Measurements from ENCODE around the gene MBD3.
A peak's percentile ranks its signal among the peaks of the same experiment; 100 is the strongest.

The MBD3 gene

GRCh38 chr19:1618157-1619093 lies 25.8 kb upstream of the MBD3 start:
- ATAC-seq: peak; percentile 62 to 66

- ATAC-seq: peak; percentile 26 to 52
Observed at GRCh38 chr19:1616875-1617274, 24.2 kb upstream of the MBD3 start.

GRCh38 chr19:1616396-1616795 lies 23.7 kb upstream of the MBD3 start:
- no peak for ATAC-seq

GRCh38 chr19:1615156-1615765 lies 22.6 kb upstream of the MBD3 start:
- ATAC-seq: no peak

- no peak for ATAC-seq
Observed at GRCh38 chr19:1613808-1614570, 21.3 kb upstream of the MBD3 start.

GRCh38 chr19:1613146-1613545 lies 20.5 kb upstream of the MBD3 start:
- no peak for ATAC-seq

GRCh38 chr19:1612114-1613086 lies 19.7 kb upstream of the MBD3 start:
- ATAC-seq: no peak

- no peak for ATAC-seq
Observed at GRCh38 chr19:1611353-1611752, 18.7 kb upstream of the MBD3 start.

- ATAC-seq: no peak
Observed at GRCh38 chr19:1610579-1610978, 17.9 kb upstream of the MBD3 start.

- ATAC-seq: no peak
Observed at GRCh38 chr19:1609680-1610474, 17.2 kb upstream of the MBD3 start.

- no peak for ATAC-seq
Observed at GRCh38 chr19:1609103-1609396, 16.4 kb upstream of the MBD3 start.

- ATAC-seq: no peak
Observed at GRCh38 chr19:1608359-1609102, 15.9 kb upstream of the MBD3 start.

- no peak for ATAC-seq
Observed at GRCh38 chr19:1606138-1606651, 13.5 kb upstream of the MBD3 start.

- peak; percentile 88 to 90 for ATAC-seq
Observed at GRCh38 chr19:1605236-1606137, 12.8 kb upstream of the MBD3 start, which contains the start of gene UQCR11. TSS of gene UQCR11 (minus strand) at chr19:1605462. CDS start at chr19:1605409, 53 bp downstream.

- ATAC-seq: no peak
Observed at GRCh38 chr19:1602091-1602707, 9.5 kb upstream of the MBD3 start.

- no peak for ATAC-seq
Observed at GRCh38 chr19:1601613-1602064, 9.0 kb upstream of the MBD3 start.

GRCh38 chr19:1599460-1599846 lies 6.8 kb upstream of the MBD3 start:
- ATAC-seq: no peak

GRCh38 chr19:1598777-1599459 lies 6.3 kb upstream of the MBD3 start:
- no peak for ATAC-seq
